HepG2 (cell line): ENCODE data around the gene RNF208. TPM values are rescaled to one million over a fixed set of nuclear protein-coding genes. Genes with fewer than 3 reads are reported as not detected.

Source experiments
- AHDC1 ChIP-seq: sonication (generic); formaldehyde crosslinking; IDR thresholded peaks from 2 replicates; pipeline ENCODE4 v1.5.1; 2020; ENCODE audit warnings: mild to moderate bottlenecking, missing genetic modification reagents, borderline replicate concordance
- ARNTL ChIP-seq: sonication (generic); formaldehyde crosslinking; IDR thresholded peaks from 2 replicates; pipeline ENCODE4 v1.4.0; 2020; ENCODE audit warnings: mild to moderate bottlenecking, missing genetic modification reagents
- HIC2 ChIP-seq: sonication (generic); formaldehyde crosslinking; IDR thresholded peaks from 2 replicates; pipeline ENCODE4 v1.9.0; 2022; ENCODE audit warnings: low read depth, missing genetic modification reagents
- HMGXB4 ChIP-seq, 2 experiments: sonication (generic) in 1 of 2; formaldehyde crosslinking in 1 of 2; IDR thresholded peaks; 2 replicates each; pipeline versions ENCODE4 v1.4.0 to v1.6.1; 2018 to 2020; ENCODE audit warnings: missing genetic modification reagents in 2 of 2, borderline replicate concordance in 1 of 2, low read depth in 1 of 2, mild to moderate bottlenecking in 1 of 2, missing biosample characterization in 1 of 2
- HOXA3 ChIP-seq: sonication (generic); formaldehyde crosslinking; IDR thresholded peaks from 2 replicates; pipeline ENCODE4 v1.5.0; 2020; ENCODE audit warnings: missing genetic modification reagents
- KMT2B ChIP-seq: IDR thresholded peaks from 2 replicates; pipeline ENCODE4 v1.6.1; 2016; ENCODE audit warnings: missing genetic modification reagents, missing compliant biosample characterization
- POGK ChIP-seq: sonication (generic); formaldehyde crosslinking; conservative IDR thresholded peaks from 2 replicates; pipeline ENCODE4 v1.8.0; 2022; ENCODE audit warnings: mild to moderate bottlenecking, moderate library complexity, missing genetic modification reagents
- RCOR2 ChIP-seq: IDR thresholded peaks from 2 replicates; pipeline ENCODE4 v1.6.1; 2016; ENCODE audit warnings: missing biosample characterization, missing genetic modification reagents
- TFAP4 ChIP-seq: sonication (generic); IDR thresholded peaks from 2 replicates; pipeline ENCODE4 v1.6.1; 2016; ENCODE audit warnings: low read depth, borderline replicate concordance
- ZNF563 ChIP-seq: sonication (generic); formaldehyde crosslinking; IDR thresholded peaks from 2 replicates; pipeline ENCODE4 v1.8.0; 2022; ENCODE audit warnings: mild to moderate bottlenecking, moderate library complexity, missing genetic modification reagents
- ZXDC ChIP-seq: sonication (generic); formaldehyde crosslinking; IDR thresholded peaks from 2 replicates; pipeline ENCODE4 v1.5.0; 2020; ENCODE audit warnings: mild to moderate bottlenecking, missing genetic modification reagents
- polyA plus RNA-seq, 8 experiments: library from polyadenylated mRNA; depleted of rRNA in 3 of 8; stranded (reverse) in 7 of 8; unstranded in 1 of 8; fragments of >200 nt; fragmentation: Illumina TruSeq in 4 of 8; extraction: Trizol in 4 of 8; gene quantifications; 2 replicates each; pipeline versions ENCODE4 v1.2.1 to v1.2.3, GENCODE V29; 2011 to 2016; ENCODE audit warnings: low read depth in 4 of 8, missing spikeins in 1 of 8, mixed read lengths in 1 of 8; ENCODE audit not compliant: insufficient read depth in 1 of 8
- total RNA-seq, 5 experiments: library from RNA; depleted of rRNA; stranded (reverse); fragments of >200 nt; fragmentation: Illumina TruSeq; extraction: Trizol; gene quantifications; 2 replicates each; pipeline ENCODE4 v1.2.3, GENCODE V29; 2016; ENCODE audit warnings: low read depth in 1 of 5

Gene RNF208
- total and polyA plus RNA-seq, 2 of the 13 experiments (the other 11 are each of a cell fraction or from before 2014, with no cell fraction given), result 1.6 to 2.1 TPM

- no peak for TF ChIP-seq AHDC1 (CRISPR knock-in tag)
- TF ChIP-seq ARNTL (CRISPR knock-in tag), result peak; percentile 89
- peak; percentile 75; the same call in 1 of the 2 replicates for TF ChIP-seq HIC2 (CRISPR knock-in tag)
- no peak for TF ChIP-seq KMT2B (CRISPR knock-in tag)
- no peak for TF ChIP-seq ZNF563
- TF ChIP-seq TFAP4, result 0 out of 2 replicates have a peak, but pooled peaks have one; percentile 27
- TF ChIP-seq HOXA3 (CRISPR knock-in tag), result peak; percentile 18; the same call in 1 of the 2 replicates
- TF ChIP-seq RCOR2 (CRISPR knock-in tag), result no peak
- TF ChIP-seq ZXDC (CRISPR knock-in tag), result no peak
- no peak for TF ChIP-seq POGK (CRISPR knock-in tag)
- TF ChIP-seq HMGXB4 (CRISPR knock-in tag; IDR thresholded peaks at IDR 0.05; ENCODE audit: borderline replicate concordance in 1 of 2, low read depth in 1 of 2), result no peak
These were observed 28.5 kb upstream of the RNF208 start (continued) for GRCh38 chr9:137250329-137251193.
